GM19240 (cell line): Measurements from ENCODE around the gene F2R.
A peak's percentile ranks its signal among the peaks of the same experiment; 100 is the strongest.
"Not testable (repeated sequence)": the region's sequence is repeated elsewhere in the genome, so short reads cannot be mapped to it uniquely, and the experiment has no call there.

Experiments
- DNase-seq: peaks from one replicate; pipeline ENCODE4 v3.0.0; 2011; ENCODE audit warnings: low spot score; ENCODE audit not compliant: insufficient read length

F2R gene

GRCh38 chr5:76718880-76719279 is 3.0 kb downstream of the F2R start:
- no peak for DNase-seq

- peak; percentile 28 for DNase-seq
These were observed 5.2 kb downstream of the F2R start for GRCh38 chr5:76720988-76721569.

GRCh38 chr5:76723266-76723665 is 7.3 kb downstream of the F2R start:
- DNase-seq = no peak

GRCh38 chr5:76723906-76724305 is 8.0 kb downstream of the F2R start:
- no peak for DNase-seq

GRCh38 chr5:76724871-76725270 is 8.9 kb downstream of the F2R start:
- no peak for DNase-seq

- DNase-seq = no peak
These were observed 13.0 kb downstream of the F2R start for GRCh38 chr5:76728965-76729364.

GRCh38 chr5:76729373-76730290 is 13.7 kb downstream of the F2R start:
- no peak for DNase-seq

- DNase-seq = no peak
These were observed 16.6 kb downstream of the F2R start for GRCh38 chr5:76732405-76733048.

GRCh38 chr5:76733049-76733417 is 17.1 kb downstream of the F2R start:
- no peak for DNase-seq

- no peak for DNase-seq
These were observed 20.0 kb downstream of the F2R start for GRCh38 chr5:76735762-76736545.

- no peak for DNase-seq
These were observed 21.0 kb downstream of the F2R start for GRCh38 chr5:76736679-76737556.

GRCh38 chr5:76737846-76738245 is 21.9 kb downstream of the F2R start:
- DNase-seq = no peak

- not testable (repeated sequence) for DNase-seq
These were observed 25.6 kb downstream of the F2R start for GRCh38 chr5:76741506-76741905.

GRCh38 chr5:76742583-76742982 is 26.7 kb downstream of the F2R start:
- DNase-seq = no peak

- DNase-seq = no peak
These were observed 28.7 kb downstream of the F2R start for GRCh38 chr5:76744632-76745031.

- DNase-seq = no peak
These were observed 29.7 kb downstream of the F2R start for GRCh38 chr5:76745670-76746069.

GRCh38 chr5:76746677-76747076 is 30.8 kb downstream of the F2R start:
- DNase-seq = no peak

- DNase-seq = no peak
These were observed 31.8 kb downstream of the F2R start for GRCh38 chr5:76747706-76748105.

GRCh38 chr5:76751291-76751690 is 35.4 kb downstream of the F2R start:
- no peak for DNase-seq

GRCh38 chr5:76754668-76755078 is 38.7 kb downstream of the F2R start:
- DNase-seq = no peak
